BE2C (cell line): ENCODE data around the gene KCNG2.

Experiments
- DNase-seq: peaks from one replicate; pipeline ENCODE4 v3.0.0-alpha.2; 2020
- H3K27me3 ChIP-seq: fragments of 250-450 bp; sonication (Bioruptor Pico); 2 replicates; pipeline ENCODE4 v1.5.1; 2020; ENCODE audit warnings: mild to moderate bottlenecking
- H3K36me3 ChIP-seq: fragments of 250-450 bp; sonication (Bioruptor Pico); 2 replicates; pipeline ENCODE4 v1.5.1; 2020; ENCODE audit warnings: mild to moderate bottlenecking
- H3K4me1 ChIP-seq: fragments of 250-450 bp; sonication (Bioruptor Pico); 2 replicates; pipeline ENCODE4 v1.5.1; 2020
- H3K4me3 ChIP-seq: 2 replicates; pipeline ENCODE4 v1.5.1; 2011; ENCODE audit warnings: low read depth, low read length
- H3K9me3 ChIP-seq: fragments of 250-450 bp; sonication (Bioruptor Pico); 2 replicates; pipeline ENCODE4 v1.5.1; 2020
- CTCF ChIP-seq: IDR thresholded peaks from 2 replicates; pipeline ENCODE4 v1.5.1; 2012; ENCODE audit warnings: mild to moderate bottlenecking, low read depth, low read length

The KCNG2 gene

GRCh38 chr18:79849328-79850207 lies 51.8 kb downstream of the KCNG2 start:
- Histone ChIP-seq H3K4me1 (no peaks in the 10 kb centered on the region), H3K4me3 (no peak overlapping the region), H3K9me3 (no peaks in the 10 kb centered on the region), H3K36me3 (no peaks in the 10 kb centered on the region), H3K27me3 (no peaks in the 10 kb centered on the region)
- no peak for TF ChIP-seq CTCF
- no peak for DNase-seq

GRCh38 chr18:79850731-79851130 lies 53.0 kb downstream of the KCNG2 start:
- no peaks in the 10 kb centered on the region for H3K4me1 ChIP-seq
- H3K27me3 ChIP-seq, result no peaks in the 10 kb centered on the region
- no peaks in the 10 kb centered on the region for H3K36me3 ChIP-seq
- no peak for TF ChIP-seq CTCF
- no peak overlapping the region for H3K4me3 ChIP-seq
- DNase-seq, result no peak
- no peaks in the 10 kb centered on the region for H3K9me3 ChIP-seq

GRCh38 chr18:79851489-79851888 lies 53.8 kb downstream of the KCNG2 start:
- Histone ChIP-seq H3K4me1 (no peaks in the 10 kb centered on the region), H3K36me3 (no peaks in the 10 kb centered on the region), H3K9me3 (no peaks in the 10 kb centered on the region), H3K27me3 (no peaks in the 10 kb centered on the region), H3K4me3 (no peak overlapping the region)
- TF ChIP-seq CTCF, result no peak
- no peak for DNase-seq

- Histone ChIP-seq H3K9me3 (no peaks in the 10 kb centered on the region), H3K27me3 (no peaks in the 10 kb centered on the region), H3K4me3 (no peak overlapping the region), H3K36me3 (no peaks in the 10 kb centered on the region), H3K4me1 (no peaks in the 10 kb centered on the region)
- TF ChIP-seq CTCF, result no peak
- DNase-seq, result no peak
Observed at GRCh38 chr18:79851950-79852349, 54.2 kb downstream of the KCNG2 start.

- Histone ChIP-seq H3K9me3 (no peaks in the 10 kb centered on the region), H3K4me3 (no peak overlapping the region), H3K27me3 (no peaks in the 10 kb centered on the region), H3K4me1 (no peaks in the 10 kb centered on the region), H3K36me3 (no peaks in the 10 kb centered on the region)
- DNase-seq, result no peak
- TF ChIP-seq CTCF, result no peak
Observed at GRCh38 chr18:79852561-79853302, 55.0 kb downstream of the KCNG2 start.
